ENCODE data around the gene SULF2. TPM values are rescaled to one million over a fixed set of nuclear protein-coding genes. Genes with fewer than 3 reads are reported as not detected.
"Not testable (repeated sequence)": the region's sequence is repeated elsewhere in the genome, so short reads cannot be mapped to it uniquely, and the experiment has no call there.

SULF2 gene
- total RNA-seq, 2 donors from 2014 or later = 2.1 TPM; not detected in 1

- ATAC-seq (no peak), DNase-seq (ENCODE audit: low spot score) (no peak)
- Mint-ChIP-seq H3K27ac (no peak overlapping the region), H3K27me3 (peaks cover 0 to 7% of the 10 kb centered on the region in 2 donors), H3K4me1 (ENCODE audit: low read depth in 2 of 2) (no peaks in the 10 kb centered on the region), H3K4me3 (no peak overlapping the region), H3K9me3 (no peaks in the 10 kb centered on the region), H3K36me3 (no peaks in the 10 kb centered on the region)
Observed at GRCh38 chr20:47799116-47799715, 13.9 kb upstream of the SULF2 start.

DNA sequence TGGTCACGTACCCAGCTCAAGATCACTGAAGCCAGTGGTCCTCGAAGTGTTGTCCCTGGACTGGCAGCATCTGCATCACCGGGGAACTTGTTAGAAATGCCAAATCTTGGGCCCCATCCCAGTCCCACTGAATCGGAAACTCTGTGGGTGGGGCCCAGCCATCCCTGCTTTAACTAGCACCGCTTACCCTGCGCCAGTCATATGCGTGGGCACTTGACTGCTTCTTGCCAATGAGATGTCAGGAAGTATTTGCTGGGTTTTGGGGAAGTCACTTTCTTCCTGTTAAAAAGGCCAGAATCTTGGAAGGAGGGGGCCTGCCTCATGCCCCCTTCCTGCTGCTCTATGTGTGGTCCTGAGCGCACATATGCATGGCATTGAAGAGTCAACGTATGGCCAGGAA, 11.7 kb upstream of the SULF2 start:
- no peak overlapping the region for H3K27ac Mint-ChIP-seq
- no peak overlapping the region for H3K4me3 Mint-ChIP-seq
- peaks cover 0 to 2% of the 10 kb centered on the region in 2 donors for H3K27me3 Mint-ChIP-seq
- ATAC-seq (no peak), DNase-seq (ENCODE audit: low spot score) (no peak)
- no peaks in the 10 kb centered on the region for H3K4me1 Mint-ChIP-seq (ENCODE audit: low read depth in 2 of 2)
- H3K9me3 Mint-ChIP-seq = no peaks in the 10 kb centered on the region
- no peaks in the 10 kb centered on the region for H3K36me3 Mint-ChIP-seq

GRCh38 chr20:47795214-47795907, 10.1 kb upstream of the SULF2 start:
- Mint-ChIP-seq H3K4me3 (no peak overlapping the region), H3K9me3 (no peaks in the 10 kb centered on the region), H3K27me3 (peaks cover 4 to 7% of the 10 kb centered on the region in 2 donors), H3K27ac (no peak overlapping the region), H3K4me1 (ENCODE audit: low read depth in 2 of 2) (no peaks in the 10 kb centered on the region), H3K36me3 (no peaks in the 10 kb centered on the region)
- DNase-seq (ENCODE audit: low spot score) = no peak
- peak in 1 of 2 donors; percentile 56 for ATAC-seq

DNA sequence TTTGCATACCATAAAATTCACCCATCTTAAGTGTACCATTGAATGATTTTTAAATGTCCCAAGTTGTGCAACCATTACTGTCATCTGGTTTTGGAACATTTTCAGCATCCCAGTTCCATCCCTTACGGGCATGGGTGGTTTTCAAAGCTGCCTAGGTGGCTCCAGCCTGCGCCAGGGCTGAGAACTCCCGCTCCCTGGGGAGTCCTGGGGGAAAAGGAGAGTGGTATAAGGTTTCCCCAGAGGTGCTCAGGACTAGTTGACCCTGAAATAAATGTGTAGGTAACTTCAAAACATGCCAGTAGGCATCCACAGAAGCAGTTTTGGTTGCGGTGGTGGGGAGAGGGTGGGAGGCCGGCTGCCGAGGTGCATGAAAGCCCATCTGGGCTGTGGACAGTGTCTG, 9.0 kb upstream of the SULF2 start:
- not testable (repeated sequence) for ATAC-seq; H3K4me3 Mint-ChIP-seq; H3K27me3 Mint-ChIP-seq; H3K4me1 Mint-ChIP-seq (ENCODE audit: low read depth in 2 of 2); H3K9me3 Mint-ChIP-seq; DNase-seq (ENCODE audit: low spot score); H3K36me3 Mint-ChIP-seq; H3K27ac Mint-ChIP-seq

DNA sequence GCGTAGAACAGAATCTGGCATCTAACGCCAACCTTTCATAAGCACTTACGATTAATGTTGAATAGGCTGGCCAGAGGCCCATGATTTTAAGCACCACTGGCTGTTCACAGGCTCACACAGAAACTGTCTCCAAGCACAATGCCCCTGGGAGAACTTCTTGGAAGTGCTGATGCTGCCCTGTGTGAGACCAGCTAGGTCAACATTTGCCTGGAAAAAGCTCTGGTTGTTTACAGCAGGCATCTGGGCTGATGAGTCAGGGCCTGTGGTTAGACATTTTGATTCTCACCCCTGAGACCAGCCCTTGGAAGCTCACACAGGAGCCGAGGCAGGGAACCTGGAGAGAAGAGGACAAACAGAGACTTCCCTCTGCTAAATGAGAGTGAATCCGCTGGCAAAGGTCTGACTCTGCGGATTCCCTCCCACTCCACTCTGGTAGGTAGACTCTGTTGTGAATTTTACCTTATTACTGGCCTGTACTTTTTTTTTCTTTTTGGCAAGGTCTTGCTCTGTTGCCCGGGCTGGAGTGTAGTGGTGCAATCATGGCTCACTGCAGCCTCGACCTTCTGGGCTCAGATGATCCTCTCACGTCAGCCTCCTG, 6.8 kb upstream of the SULF2 start:
- Mint-ChIP-seq H3K4me1 (ENCODE audit: low read depth in 2 of 2) (no peaks in the 10 kb centered on the region), H3K4me3 (no peak overlapping the region), H3K27me3 (peaks cover 12 to 21% of the 10 kb centered on the region in 2 donors), H3K9me3 (no peaks in the 10 kb centered on the region), H3K36me3 (no peaks in the 10 kb centered on the region), H3K27ac (no peak overlapping the region)
- no peak for DNase-seq (ENCODE audit: low spot score)
- no peak for ATAC-seq

DNA sequence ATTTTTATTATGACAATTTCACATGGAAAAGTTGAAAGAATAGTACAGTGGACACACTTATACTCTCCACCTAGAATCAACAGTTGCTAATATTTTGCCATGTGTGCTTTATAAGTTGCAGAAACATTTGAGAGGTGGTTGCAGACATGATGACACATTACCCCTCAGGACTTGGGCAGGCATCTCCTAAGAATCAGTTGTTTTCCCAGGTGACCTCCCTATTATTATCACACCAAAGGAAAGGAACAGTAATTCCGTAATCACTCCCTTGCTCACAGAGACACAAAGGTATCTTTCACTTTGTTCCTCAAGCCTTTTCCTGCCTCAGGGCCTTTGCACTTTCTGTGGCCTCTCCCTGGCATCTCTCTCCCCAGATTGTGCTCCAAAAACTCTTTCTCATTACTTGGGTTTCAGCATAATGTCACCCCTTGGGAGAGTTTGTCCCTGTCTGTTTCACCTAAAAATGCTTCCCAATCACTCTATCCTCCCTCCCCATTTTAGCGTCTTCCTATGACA, 5.9 kb upstream of the SULF2 start:
- H3K27ac Mint-ChIP-seq = no peak overlapping the region
- no peaks in the 10 kb centered on the region for H3K9me3 Mint-ChIP-seq
- H3K4me1 Mint-ChIP-seq (ENCODE audit: low read depth in 2 of 2) = peaks cover 0 to under 1% of the 10 kb centered on the region in 2 donors
- no peak for DNase-seq (ENCODE audit: low spot score)
- H3K27me3 Mint-ChIP-seq = peaks cover 19 to 31% of the 10 kb centered on the region in 2 donors
- H3K36me3 Mint-ChIP-seq = no peaks in the 10 kb centered on the region
- H3K4me3 Mint-ChIP-seq = no peak overlapping the region
- no peak for ATAC-seq

DNA sequence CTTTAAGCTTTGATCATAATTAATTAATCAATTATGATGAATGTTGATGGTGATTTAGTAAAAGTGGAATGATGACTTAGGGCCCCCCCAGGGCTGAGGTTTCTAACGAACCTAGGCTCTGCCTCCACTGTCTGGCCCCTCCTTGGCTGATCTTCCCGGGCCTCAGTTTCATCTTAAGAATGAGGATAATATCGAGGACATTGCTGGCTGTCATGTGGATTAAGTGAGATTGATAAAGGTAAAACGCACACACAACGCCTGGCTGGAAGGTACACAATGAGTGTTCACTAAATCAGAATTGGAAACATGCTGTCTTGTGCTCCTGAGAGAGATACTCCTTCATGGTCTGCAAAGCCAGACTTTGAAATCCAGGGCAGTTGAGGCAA, 5.3 kb upstream of the SULF2 start:
- Mint-ChIP-seq H3K4me1 (ENCODE audit: low read depth in 2 of 2) (peaks cover 0 to 5% of the 10 kb centered on the region in 2 donors), H3K4me3 (no peak overlapping the region), H3K27ac (no peak overlapping the region), H3K9me3 (no peaks in the 10 kb centered on the region), H3K27me3 (peaks cover 23 to 34% of the 10 kb centered on the region in 2 donors), H3K36me3 (no peaks in the 10 kb centered on the region)
- ATAC-seq (no peak), DNase-seq (ENCODE audit: low spot score) (no peak)

- Mint-ChIP-seq H3K27me3 (peaks cover 23 to 34% of the 10 kb centered on the region in 2 donors), H3K9me3 (no peaks in the 10 kb centered on the region), H3K27ac (no peak overlapping the region), H3K4me1 (ENCODE audit: low read depth in 2 of 2) (peaks cover 0 to 5% of the 10 kb centered on the region in 2 donors), H3K4me3 (no peak overlapping the region), H3K36me3 (no peaks in the 10 kb centered on the region)
- ATAC-seq = peak in 1 of 2 donors; percentile 10
- no peak for DNase-seq (ENCODE audit: low spot score)
Observed at GRCh38 chr20:47789764-47790579, 4.7 kb upstream of the SULF2 start.

- no peak for DNase-seq (ENCODE audit: low spot score)
- Mint-ChIP-seq H3K27ac (no peak overlapping the region), H3K27me3 (peaks cover 26 to 37% of the 10 kb centered on the region in 2 donors), H3K4me3 (no peak overlapping the region), H3K36me3 (no peaks in the 10 kb centered on the region), H3K4me1 (ENCODE audit: low read depth in 2 of 2) (peaks cover 0 to 5% of the 10 kb centered on the region in 2 donors), H3K9me3 (no peaks in the 10 kb centered on the region)
- ATAC-seq = no peak
Observed at GRCh38 chr20:47789081-47789763, 3.9 kb upstream of the SULF2 start.

GRCh38 chr20:47788741-47789080, 3.4 kb upstream of the SULF2 start:
- H3K27me3 Mint-ChIP-seq = peaks cover 30 to 42% of the 10 kb centered on the region in 2 donors
- DNase-seq (ENCODE audit: low spot score) = no peak
- H3K4me1 Mint-ChIP-seq (ENCODE audit: low read depth in 2 of 2) = peaks cover 0 to 5% of the 10 kb centered on the region in 2 donors
- no peaks in the 10 kb centered on the region for H3K9me3 Mint-ChIP-seq
- ATAC-seq = no peak
- H3K4me3 Mint-ChIP-seq = no peak overlapping the region
- no peak overlapping the region for H3K27ac Mint-ChIP-seq
- H3K36me3 Mint-ChIP-seq = no peaks in the 10 kb centered on the region

- Mint-ChIP-seq H3K4me1 (ENCODE audit: low read depth in 2 of 2) (peaks cover 0 to 5% of the 10 kb centered on the region in 2 donors), H3K9me3 (no peaks in the 10 kb centered on the region), H3K27ac (no peak overlapping the region), H3K27me3 (peaks cover 41 to 56% of the 10 kb centered on the region in 2 donors), H3K4me3 (peak overlapping the region; percentile 54), H3K36me3 (no peaks in the 10 kb centered on the region)
- DNase-seq (ENCODE audit: low spot score) (no peak), ATAC-seq (no peak)
Observed at GRCh38 chr20:47786765-47787107, 1.5 kb upstream of the SULF2 start.

DNA sequence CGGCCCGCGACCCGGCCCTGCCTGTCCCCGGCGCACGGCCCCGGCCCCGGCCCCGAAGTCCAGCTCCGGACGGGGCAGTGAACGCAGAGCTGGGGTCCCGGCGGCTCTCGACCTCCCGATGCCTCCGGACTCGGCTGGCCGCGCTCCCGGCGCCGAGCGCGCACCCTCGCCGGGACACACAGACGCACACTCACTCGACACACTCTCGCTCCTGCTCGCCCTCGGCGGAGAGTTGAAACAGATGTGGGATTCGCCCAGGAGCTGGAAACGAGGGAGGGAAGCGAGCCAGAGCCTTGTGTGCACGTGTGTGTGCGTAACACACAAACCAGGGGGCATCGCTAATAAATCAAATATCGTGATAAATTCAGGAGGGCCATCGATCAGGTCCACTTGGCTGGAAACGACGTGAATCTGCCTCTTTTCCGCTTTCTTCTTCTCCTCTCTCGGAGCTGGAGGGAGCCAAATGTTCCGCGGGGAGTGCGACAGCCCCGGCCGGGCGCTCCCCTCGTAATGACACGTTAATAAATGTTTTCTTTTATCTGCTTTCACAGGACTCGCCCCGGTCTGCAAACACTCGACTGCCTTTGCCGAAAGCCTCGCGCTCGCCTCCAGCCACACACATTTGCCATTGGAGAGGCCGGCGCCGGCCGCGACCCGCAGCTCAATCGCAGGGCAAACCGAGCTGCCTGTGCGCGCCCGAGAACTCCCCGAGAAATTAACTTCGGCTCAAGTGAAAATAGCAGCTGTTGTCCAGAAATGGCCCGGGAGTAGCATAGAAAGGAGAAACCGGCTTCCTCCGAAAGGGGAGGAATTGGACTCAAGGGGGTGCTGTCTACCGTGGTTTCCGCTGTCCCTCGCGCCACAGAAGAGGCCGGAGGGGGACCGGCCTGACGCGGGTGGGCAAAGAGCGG, 828 bp upstream of the SULF2 start:
- DNase-seq (ENCODE audit: low spot score) = no peak
- Mint-ChIP-seq H3K27ac (no peak overlapping the region), H3K4me3 (peak overlapping the region; percentile 54)

More for the DNA sequence above, 828 bp upstream of the SULF2 start:
- Mint-ChIP-seq H3K27me3 (peaks cover 41 to 55% of the 10 kb centered on the region in 2 donors), H3K4me1 (ENCODE audit: low read depth in 2 of 2) (peaks cover 0 to 5% of the 10 kb centered on the region in 2 donors), H3K9me3 (no peaks in the 10 kb centered on the region), H3K36me3 (no peaks in the 10 kb centered on the region)
- ATAC-seq = peak in 1 of 2 donors; percentile 2
